WERI-Rb-1 (cell line): ENCODE measurements around the gene CYP4F22.
"Not testable (repeated sequence)": the region's sequence is repeated elsewhere in the genome, so short reads cannot be mapped to it uniquely, and the experiment has no call there.

ENCODE experiments used
- DNase-seq: peaks from one replicate; pipeline ENCODE4 v3.0.0-alpha.2; 2020
- H3K27ac ChIP-seq: fragments of 250-450 bp; sonication (Bioruptor Pico); 2 replicates; pipeline ENCODE4 v1.5.1; 2020; ENCODE audit warnings: mild to moderate bottlenecking, moderate library complexity
- H3K27me3 ChIP-seq: fragments of 250-450 bp; sonication (Bioruptor Pico); 2 replicates; pipeline ENCODE4 v1.5.1; 2021; ENCODE audit warnings: mild to moderate bottlenecking, low read depth, moderate library complexity; ENCODE audit not compliant: insufficient read depth, severe bottlenecking
- H3K36me3 ChIP-seq: fragments of 250-450 bp; sonication (Bioruptor Pico); 2 replicates; pipeline ENCODE4 v1.5.1; 2020; ENCODE audit warnings: mild to moderate bottlenecking, moderate library complexity
- H3K4me3 ChIP-seq: 2 replicates; pipeline ENCODE4 v1.5.1; 2011; ENCODE audit warnings: low read depth, mild to moderate bottlenecking, control low read depth, low read length
- H3K9me3 ChIP-seq: fragments of 250-450 bp; sonication (Bioruptor Pico); 2 replicates; pipeline ENCODE4 v1.5.1; 2021; ENCODE audit warnings: mild to moderate bottlenecking, moderate library complexity; ENCODE audit not compliant: severe bottlenecking
- TF ChIP-seq, protein P1 (sequence below): IDR thresholded peaks from 2 replicates; pipeline ENCODE4 v1.5.1; 2011; ENCODE audit warnings: low read depth, mild to moderate bottlenecking, control low read depth, inconsistent platforms, low read length

CYP4F22 gene

DNA sequence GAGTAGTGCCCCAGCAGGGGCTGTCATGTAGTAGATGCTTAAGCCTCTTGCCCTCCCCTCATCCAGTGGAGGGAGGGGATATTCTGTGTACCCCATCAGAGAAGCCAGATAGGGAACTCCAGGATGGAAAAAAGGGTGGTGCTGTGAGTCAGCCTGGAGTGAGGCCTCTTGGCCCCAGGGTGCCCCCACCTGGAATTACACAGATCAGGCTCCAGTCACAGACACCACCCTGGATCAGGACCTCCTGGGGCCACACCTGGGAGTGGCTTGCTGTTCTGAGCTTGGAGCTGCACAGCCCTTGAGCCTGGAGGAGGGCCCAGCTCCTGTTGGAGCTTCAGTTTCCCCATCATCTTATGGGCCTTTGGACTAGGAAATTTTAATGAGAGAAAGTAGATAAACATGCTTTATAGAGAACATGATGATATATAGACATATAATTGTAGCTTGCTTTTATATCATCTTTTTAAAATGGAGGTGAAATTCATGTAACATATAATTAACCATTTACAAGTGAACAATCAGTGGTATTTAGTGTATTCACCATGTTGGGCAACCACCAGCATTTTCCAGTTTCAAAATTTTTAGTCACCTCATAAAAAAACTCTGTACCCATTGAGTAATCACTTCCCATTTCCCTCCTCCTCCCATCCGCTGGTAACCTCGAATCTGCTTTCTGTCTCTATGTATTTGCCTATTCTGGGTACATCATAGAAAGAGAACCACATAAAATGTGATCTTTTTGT is 24.6 kb downstream of the CYP4F22 start:
- no peaks in the 10 kb centered on the region for H3K9me3 ChIP-seq

DNA sequence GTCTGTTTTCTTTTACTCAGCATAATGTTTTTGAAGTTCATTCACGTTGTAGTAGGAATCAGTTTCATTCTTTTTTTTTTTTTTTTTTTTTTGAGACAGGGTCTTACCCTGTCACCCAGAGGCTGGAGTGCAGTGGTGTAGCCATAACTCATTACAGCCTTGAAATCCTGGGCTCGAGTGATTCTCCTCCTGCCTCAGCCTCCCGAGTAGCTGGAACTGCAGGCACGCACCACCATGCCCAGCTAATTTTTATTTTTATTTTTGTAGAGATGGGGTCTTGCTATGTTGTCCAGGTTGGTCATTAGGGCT is 25.2 kb downstream of the CYP4F22 start:
- H3K9me3 ChIP-seq, H3K4me3 ChIP-seq, H3K36me3 ChIP-seq, H3K27ac ChIP-seq, DNase-seq: not testable (repeated sequence)
- H3K27me3 ChIP-seq: peaks cover 82% of the 10 kb centered on the region

More for the DNA sequence above, 24.6 kb downstream of the CYP4F22 start:
- Histone ChIP-seq H3K36me3 (no peaks in the 10 kb centered on the region), H3K27ac (no peak overlapping the region), H3K4me3 (no peak overlapping the region), H3K27me3 (peaks cover 82% of the 10 kb centered on the region)
- no peak for DNase-seq
- TF ChIP-seq, protein P1, sequence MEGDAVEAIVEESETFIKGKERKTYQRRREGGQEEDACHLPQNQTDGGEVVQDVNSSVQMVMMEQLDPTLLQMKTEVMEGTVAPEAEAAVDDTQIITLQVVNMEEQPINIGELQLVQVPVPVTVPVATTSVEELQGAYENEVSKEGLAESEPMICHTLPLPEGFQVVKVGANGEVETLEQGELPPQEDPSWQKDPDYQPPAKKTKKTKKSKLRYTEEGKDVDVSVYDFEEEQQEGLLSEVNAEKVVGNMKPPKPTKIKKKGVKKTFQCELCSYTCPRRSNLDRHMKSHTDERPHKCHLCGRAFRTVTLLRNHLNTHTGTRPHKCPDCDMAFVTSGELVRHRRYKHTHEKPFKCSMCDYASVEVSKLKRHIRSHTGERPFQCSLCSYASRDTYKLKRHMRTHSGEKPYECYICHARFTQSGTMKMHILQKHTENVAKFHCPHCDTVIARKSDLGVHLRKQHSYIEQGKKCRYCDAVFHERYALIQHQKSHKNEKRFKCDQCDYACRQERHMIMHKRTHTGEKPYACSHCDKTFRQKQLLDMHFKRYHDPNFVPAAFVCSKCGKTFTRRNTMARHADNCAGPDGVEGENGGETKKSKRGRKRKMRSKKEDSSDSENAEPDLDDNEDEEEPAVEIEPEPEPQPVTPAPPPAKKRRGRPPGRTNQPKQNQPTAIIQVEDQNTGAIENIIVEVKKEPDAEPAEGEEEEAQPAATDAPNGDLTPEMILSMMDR: no peak

DNA sequence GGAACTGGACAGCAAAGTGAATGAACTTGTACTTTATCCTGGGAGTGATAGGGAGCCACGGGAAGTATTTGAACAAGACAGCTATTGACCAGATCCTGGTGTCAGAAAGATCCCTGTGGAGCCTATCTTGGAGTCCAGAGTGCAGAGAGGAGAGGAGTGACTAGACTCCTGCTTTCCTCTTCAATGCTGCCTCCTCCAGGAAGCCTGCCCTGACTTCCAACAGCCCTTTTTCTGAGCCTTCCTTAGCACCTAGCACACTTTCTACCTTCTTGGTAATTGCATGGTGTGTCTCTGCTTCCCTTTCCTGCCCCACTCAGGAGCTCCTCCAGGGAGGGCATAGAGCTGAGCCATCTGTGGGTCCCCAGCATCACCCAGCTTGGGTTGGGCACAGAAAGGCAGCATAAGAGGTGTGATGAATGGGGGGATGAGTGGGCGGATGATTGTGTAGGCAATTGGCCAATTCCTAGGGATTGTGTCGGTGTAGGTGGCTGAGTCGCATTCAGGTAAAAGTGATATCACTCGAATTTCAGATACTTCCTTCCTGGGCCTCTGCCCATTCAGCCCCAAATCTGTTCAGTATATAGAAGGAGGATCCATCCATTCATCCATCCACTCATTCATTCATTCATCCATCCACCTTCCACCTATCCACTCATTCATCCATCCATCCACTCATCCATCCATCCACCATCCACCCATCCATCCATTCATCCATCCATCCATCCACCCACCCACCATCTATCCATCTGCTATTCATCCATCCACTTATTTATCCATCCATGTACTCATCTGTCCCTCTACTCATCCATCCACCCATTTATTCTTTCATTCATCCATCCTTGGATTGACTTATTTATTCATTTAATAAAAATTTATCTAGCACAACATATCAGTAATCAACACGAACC is 26.9 kb downstream of the CYP4F22 start:
- TF ChIP-seq, protein P1: no peak
- no peaks in the 10 kb centered on the region for H3K36me3 ChIP-seq
- H3K27ac ChIP-seq: no peak overlapping the region
- H3K9me3 ChIP-seq: no peaks in the 10 kb centered on the region
- DNase-seq: no peak
- H3K4me3 ChIP-seq: no peak overlapping the region
- H3K27me3 ChIP-seq: peaks cover 84% of the 10 kb centered on the region

DNA sequence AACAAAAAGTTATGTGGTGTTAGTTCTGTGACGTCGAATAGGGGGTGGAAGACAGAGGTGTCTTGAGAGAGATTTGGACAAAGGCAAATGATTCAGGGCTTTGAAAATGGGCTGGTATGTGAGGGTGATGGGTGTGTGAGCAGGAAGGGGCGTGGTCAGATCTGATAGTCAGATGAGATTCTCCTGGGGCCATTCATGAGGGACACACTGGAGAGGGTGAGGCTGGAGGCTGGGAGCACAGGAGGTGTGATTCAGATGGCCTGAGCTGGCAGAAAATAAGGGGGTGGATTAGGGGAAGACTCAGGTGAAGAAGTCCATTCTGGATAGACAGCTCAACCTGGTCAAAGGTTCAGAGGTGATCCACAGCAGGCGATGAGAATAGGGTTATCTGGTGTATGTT is 28.0 kb downstream of the CYP4F22 start:
- Histone ChIP-seq H3K9me3 (no peaks in the 10 kb centered on the region), H3K36me3 (no peaks in the 10 kb centered on the region), H3K27ac (no peak overlapping the region), H3K4me3 (no peak overlapping the region), H3K27me3 (peaks cover 83% of the 10 kb centered on the region)
- TF ChIP-seq, protein P1: no peak
- no peak for DNase-seq

DNA sequence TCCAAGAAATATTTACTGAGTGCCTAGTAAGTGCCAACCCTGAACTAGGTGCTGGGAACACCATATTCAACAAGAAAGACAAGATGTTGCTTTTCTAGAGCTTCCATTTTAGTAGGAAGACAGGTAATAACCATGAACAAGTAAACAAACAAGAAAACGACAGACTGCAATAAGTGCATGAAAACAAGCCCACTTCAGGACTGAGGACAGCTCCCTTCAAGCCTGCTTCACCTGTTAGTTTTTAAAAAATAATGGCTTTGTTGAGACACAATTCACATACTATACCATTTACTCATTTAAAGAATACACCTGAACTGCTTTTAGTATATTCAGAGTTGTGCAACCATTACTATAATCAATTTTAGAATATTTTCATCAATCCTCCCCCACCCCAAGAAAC is 30.4 kb downstream of the CYP4F22 start:
- Histone ChIP-seq H3K4me3 (no peak overlapping the region), H3K36me3 (no peaks in the 10 kb centered on the region), H3K9me3 (no peaks in the 10 kb centered on the region), H3K27ac (no peak overlapping the region), H3K27me3 (peaks cover 77% of the 10 kb centered on the region)
- no peak for DNase-seq
- TF ChIP-seq, protein P1: no peak

DNA sequence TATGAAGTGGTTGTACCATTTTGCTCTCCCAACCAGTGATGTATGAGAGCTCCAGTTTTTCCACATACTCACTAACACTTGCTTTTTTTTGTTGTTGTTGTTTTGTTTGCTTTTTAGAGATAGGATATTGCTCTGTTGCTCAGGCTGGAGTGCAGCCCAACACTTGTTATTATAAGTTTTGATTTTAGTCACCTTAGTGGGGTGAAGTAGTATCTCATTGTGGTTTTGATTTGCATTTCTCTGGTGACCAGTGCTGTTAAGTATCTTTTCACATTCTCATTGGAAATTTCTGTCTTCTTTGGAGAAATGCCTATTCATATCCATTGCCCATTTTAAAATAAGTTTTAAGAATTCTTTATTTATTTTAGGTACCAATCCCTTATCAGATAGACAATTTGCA is 31.3 kb downstream of the CYP4F22 start:
- DNase-seq: no peak
- TF ChIP-seq, protein P1: no peak
- Histone ChIP-seq H3K36me3 (no peaks in the 10 kb centered on the region), H3K27me3 (peaks cover 80% of the 10 kb centered on the region), H3K27ac (no peak overlapping the region), H3K4me3 (no peak overlapping the region), H3K9me3 (no peaks in the 10 kb centered on the region)
